Lower lobe of right lung (tissue), 2 donors: ENCODE measurements around the gene KLK8. TPM values are rescaled to one million over a fixed set of nuclear protein-coding genes. Genes with fewer than 3 reads are reported as not detected.
"Not testable (repeated sequence)": the region's sequence is repeated elsewhere in the genome, so short reads cannot be mapped to it uniquely, and the experiment has no call there.

ENCODE experiments used
- ATAC-seq, 2 donors: fragments of 200-7000 bp; cut with Tn5 transposase; one replicate each; pipeline ENCODE4 v1.9.1; 2020 to 2022; ENCODE audit warnings: mild to moderate bottlenecking in 2 of 2, moderate library complexity in 2 of 2
- DNase-seq: peaks from one replicate; pipeline ENCODE4 v3.0.0-alpha.2; 2020
- H3K27ac ChIP-seq: fragments of 200-600 bp; one replicate; pipeline ENCODE4 v1.8.0; 2022
- H3K27me3 ChIP-seq: fragments of 200-600 bp; one replicate; pipeline ENCODE4 v1.8.0; 2022; ENCODE audit warnings: low read depth
- H3K36me3 ChIP-seq: fragments of 200-600 bp; one replicate; pipeline ENCODE4 v1.8.0; 2022; ENCODE audit warnings: mild to moderate bottlenecking
- H3K4me1 ChIP-seq: fragments of 200-600 bp; one replicate; pipeline ENCODE4 v1.8.0; 2022
- H3K4me3 ChIP-seq: fragments of 200-600 bp; one replicate; pipeline ENCODE4 v1.8.0; 2022; ENCODE audit warnings: mild to moderate bottlenecking
- H3K9me3 ChIP-seq: fragments of 200-600 bp; one replicate; pipeline ENCODE4 v1.8.0; 2022
- intact Hi-C: fragments of 100-400 bp; cut with DNase I; formaldehyde crosslinking; loops from one replicate; pipeline ENCODE4 v1.11.0; 2022
- total RNA-seq: library from RNA; stranded (reverse); fragmentation: NEBNext Ultra II Directional; extraction: Animal tissue kit (Norgen Biotek cat#: 25700); gene quantifications from one replicate; pipeline ENCODE4 v1.2.1, GENCODE V29; 2021
- TF ChIP-seq, protein P1 (sequence below): fragments of 200-600 bp; IDR thresholded peaks from one replicate; pipeline ENCODE4 v1.8.0; 2022; ENCODE audit warnings: antibody characterized with exemption, mild to moderate bottlenecking
- donor health status: DM: no; HTN: yes; CAD: no; lungs with severe emphysema.

KLK8 gene
- total RNA-seq, 1 donor from 2014 or later: not detected

DNA sequence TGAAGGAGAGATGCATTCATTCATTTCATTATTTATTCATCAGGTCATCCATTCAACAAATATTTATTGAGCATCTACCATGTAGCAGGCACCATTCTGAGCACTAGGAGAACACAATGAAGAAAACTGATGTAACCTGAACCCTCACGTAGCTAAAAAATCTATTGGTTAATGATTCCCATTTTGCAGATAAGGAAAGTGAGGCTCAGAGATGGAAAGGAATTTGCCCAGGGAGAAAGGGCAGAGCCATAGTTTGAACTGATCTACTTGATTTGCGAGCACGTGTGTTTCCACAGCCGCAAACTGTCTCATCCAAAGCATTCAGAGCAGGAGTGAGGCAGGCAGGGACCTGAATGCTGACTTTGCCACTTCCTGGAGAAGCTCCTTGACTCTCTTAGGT, 2.7 kb downstream of the KLK8 start:
- Histone ChIP-seq H3K4me3 (no peak overlapping the region), H3K4me1 (no peaks in the 10 kb centered on the region), H3K27me3 (peaks cover 36% of the 10 kb centered on the region), H3K9me3 (no peaks in the 10 kb centered on the region), H3K36me3 (no peaks in the 10 kb centered on the region), H3K27ac (no peak overlapping the region)
- intact Hi-C loops: no loop called here
- no peak for DNase-seq
- no peak for ATAC-seq
- TF ChIP-seq, protein P1, sequence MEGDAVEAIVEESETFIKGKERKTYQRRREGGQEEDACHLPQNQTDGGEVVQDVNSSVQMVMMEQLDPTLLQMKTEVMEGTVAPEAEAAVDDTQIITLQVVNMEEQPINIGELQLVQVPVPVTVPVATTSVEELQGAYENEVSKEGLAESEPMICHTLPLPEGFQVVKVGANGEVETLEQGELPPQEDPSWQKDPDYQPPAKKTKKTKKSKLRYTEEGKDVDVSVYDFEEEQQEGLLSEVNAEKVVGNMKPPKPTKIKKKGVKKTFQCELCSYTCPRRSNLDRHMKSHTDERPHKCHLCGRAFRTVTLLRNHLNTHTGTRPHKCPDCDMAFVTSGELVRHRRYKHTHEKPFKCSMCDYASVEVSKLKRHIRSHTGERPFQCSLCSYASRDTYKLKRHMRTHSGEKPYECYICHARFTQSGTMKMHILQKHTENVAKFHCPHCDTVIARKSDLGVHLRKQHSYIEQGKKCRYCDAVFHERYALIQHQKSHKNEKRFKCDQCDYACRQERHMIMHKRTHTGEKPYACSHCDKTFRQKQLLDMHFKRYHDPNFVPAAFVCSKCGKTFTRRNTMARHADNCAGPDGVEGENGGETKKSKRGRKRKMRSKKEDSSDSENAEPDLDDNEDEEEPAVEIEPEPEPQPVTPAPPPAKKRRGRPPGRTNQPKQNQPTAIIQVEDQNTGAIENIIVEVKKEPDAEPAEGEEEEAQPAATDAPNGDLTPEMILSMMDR: no peak

- no peak for DNase-seq
- H3K27ac ChIP-seq: no peak overlapping the region
- H3K4me1 ChIP-seq: no peaks in the 10 kb centered on the region
- peaks cover 35% of the 10 kb centered on the region for H3K27me3 ChIP-seq
- no peak overlapping the region for H3K4me3 ChIP-seq
- TF ChIP-seq, protein P1: no peak
- ATAC-seq: no peak
- no peaks in the 10 kb centered on the region for H3K9me3 ChIP-seq
- intact Hi-C loops: no loop called here
- no peaks in the 10 kb centered on the region for H3K36me3 ChIP-seq
Measured at GRCh38 chr19:50998061-50998460, 3.3 kb downstream of the KLK8 start.

- intact Hi-C loops: no loop called here
- no peak for ATAC-seq
- H3K4me3 ChIP-seq: no peak overlapping the region
Measured at GRCh38 chr19:50994129-50994528, 7.3 kb downstream of the KLK8 start.

DNA sequence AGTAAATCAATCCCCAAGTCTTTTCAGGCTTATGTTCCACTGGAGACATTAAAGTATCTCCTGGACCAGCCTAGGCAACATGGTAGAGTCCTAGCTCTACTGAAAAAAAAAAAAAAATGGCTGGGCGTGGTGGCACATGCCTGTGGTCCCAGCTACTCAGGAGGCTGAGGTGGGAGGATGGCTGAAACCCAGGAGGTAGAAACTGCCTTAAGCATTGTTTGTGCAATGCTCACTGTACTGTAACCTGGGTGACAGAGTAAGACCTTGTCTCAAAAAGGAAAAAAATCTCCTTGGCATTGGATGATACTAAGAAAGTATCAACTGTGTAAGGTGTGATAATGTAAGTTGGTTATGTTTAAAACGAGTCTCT, 8.8 kb downstream of the KLK8 start:
- intact Hi-C loops: no loop called here
- H3K4me1 ChIP-seq: no peaks in the 10 kb centered on the region
- no peak for ATAC-seq
- peaks cover 4% of the 10 kb centered on the region for H3K27me3 ChIP-seq
- no peaks in the 10 kb centered on the region for H3K36me3 ChIP-seq
- no peak for DNase-seq
- no peak overlapping the region for H3K27ac ChIP-seq
- no peaks in the 10 kb centered on the region for H3K9me3 ChIP-seq
- no peak overlapping the region for H3K4me3 ChIP-seq
- TF ChIP-seq, protein P1: no peak

More at GRCh38 chr19:50994129-50994528, 7.3 kb downstream of the KLK8 start:
- no peaks in the 10 kb centered on the region for H3K9me3 ChIP-seq
- DNase-seq: no peak
- TF ChIP-seq, protein P1: no peak
- H3K36me3 ChIP-seq: no peaks in the 10 kb centered on the region
- peaks cover 1% of the 10 kb centered on the region for H3K27me3 ChIP-seq
- no peak overlapping the region for H3K27ac ChIP-seq
- H3K4me1 ChIP-seq: no peaks in the 10 kb centered on the region

GRCh38 chr19:50984416-50984815, 17.0 kb downstream of the KLK8 start:
- H3K4me3 ChIP-seq, intact Hi-C loops, H3K27ac ChIP-seq, DNase-seq, H3K36me3 ChIP-seq, ATAC-seq, H3K4me1 ChIP-seq, H3K9me3 ChIP-seq: not testable (repeated sequence)
- H3K27me3 ChIP-seq: peaks cover 18% of the 10 kb centered on the region

DNA sequence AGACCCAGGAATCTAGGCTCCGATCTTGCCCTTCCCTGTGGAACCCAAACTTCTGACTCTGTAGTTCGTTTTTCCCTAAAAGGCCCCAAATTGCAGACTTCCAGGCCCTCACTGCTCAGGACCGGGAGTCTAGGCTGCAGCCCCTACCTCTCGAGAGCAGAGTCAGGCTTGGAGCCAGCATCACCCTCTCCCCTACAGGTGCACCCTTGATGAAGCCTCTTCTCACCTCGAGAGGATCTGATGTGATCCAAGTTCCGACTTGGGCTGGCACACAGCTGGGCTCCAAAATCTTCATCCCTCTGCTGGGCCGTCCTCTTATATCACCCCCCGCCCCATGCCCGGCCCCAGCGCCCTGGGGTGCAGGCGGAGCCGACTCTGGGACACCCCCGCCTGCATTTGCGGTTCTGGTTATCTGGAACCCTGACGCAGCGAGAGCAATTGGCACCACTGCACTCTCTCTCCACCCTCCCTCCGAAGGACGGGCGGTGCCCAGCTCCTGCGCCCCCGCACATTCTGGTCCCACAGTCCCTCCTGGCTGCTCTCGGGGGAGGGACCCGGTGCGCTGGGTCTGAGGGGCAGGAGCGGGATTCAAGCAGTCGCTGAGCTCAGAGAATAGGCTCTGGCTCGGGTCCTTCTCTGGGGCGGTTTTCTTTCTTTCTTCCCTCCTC, 17.6 kb downstream of the KLK8 start, which contains the start of gene KLK7:
TSS of gene KLK7 (minus strand) at position 293 of the 668 bp plus-strand sequence. CDS start 1,518 bp downstream, outside the sequence.
- ATAC-seq (no peak), DNase-seq (no peak)
- TF ChIP-seq, protein P1: no peak
- Histone ChIP-seq H3K4me3 (no peak within 1 kb of the TSS), H3K27me3 (peaks cover 20% of the 10 kb centered on the region), H3K36me3 (no peaks in the 10 kb centered on the region), H3K9me3 (no peaks in the 10 kb centered on the region), H3K27ac (no peak within 1 kb of the TSS), H3K4me1 (no peaks in the 10 kb centered on the region)
- intact Hi-C loops: no loop called here
